Stimulated activated CD8-positive, alpha-beta memory T cell treated with anti-CD3 and anti-CD28 coated beads, Interleukin-12 subunit alpha, Interleukin-12 subunit beta, amount 100 ng/mL, for 4 hours (primary cell): ENCODE data around the gene SHISAL1.
"Not testable (repeated sequence)": the region's sequence is repeated elsewhere in the genome, so short reads cannot be mapped to it uniquely, and the experiment has no call there.

Source experiments
- DNase-seq: peaks from one replicate; pipeline ENCODE4 v3.0.0-alpha.2; 2020; ENCODE audit warnings: low read depth

SHISAL1 gene

GRCh38 chr22:44260216-44261035 is 52.3 kb downstream of the SHISAL1 start:
- DNase-seq, result no peak

DNA sequence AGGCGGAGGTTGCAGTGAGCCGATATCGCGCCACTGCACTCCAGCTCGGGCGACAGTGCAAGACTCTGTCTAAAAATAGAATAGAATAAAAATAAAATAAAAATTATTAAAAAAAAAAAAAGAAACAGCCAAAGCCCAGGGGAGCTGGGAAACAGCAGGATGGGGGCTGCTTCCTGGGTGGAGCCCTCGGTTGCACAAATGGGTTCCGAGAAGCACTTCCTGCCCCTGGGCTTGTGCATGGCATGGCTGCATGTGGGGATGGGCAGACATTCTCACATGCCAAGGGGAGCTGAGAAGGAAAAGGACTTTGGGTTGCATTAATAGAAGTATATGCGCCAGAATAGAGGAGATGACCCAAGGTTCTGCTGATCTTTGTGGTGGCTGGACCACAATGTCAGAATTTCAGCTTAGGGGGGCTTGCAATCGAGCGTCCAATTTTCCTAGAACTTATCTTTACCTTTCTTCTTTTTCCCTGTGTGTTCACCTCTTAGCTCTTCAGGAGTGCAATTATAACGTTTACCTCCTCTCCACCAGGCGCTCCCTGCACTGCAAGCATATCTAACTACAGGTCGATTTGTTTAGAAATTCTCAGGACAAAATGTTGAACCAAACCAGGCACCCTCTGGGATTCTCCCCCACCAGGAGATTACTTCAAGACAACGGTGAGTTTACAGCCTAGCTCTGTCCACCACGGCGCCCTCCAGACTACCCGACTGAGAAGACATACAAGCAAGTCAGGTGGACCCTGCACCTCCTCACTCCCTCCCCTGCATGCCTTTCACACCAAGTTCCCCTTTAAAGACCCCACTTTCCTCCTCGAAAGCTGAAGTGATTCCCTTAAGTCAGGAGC is 53.2 kb downstream of the SHISAL1 start:
- no peak for DNase-seq

DNA sequence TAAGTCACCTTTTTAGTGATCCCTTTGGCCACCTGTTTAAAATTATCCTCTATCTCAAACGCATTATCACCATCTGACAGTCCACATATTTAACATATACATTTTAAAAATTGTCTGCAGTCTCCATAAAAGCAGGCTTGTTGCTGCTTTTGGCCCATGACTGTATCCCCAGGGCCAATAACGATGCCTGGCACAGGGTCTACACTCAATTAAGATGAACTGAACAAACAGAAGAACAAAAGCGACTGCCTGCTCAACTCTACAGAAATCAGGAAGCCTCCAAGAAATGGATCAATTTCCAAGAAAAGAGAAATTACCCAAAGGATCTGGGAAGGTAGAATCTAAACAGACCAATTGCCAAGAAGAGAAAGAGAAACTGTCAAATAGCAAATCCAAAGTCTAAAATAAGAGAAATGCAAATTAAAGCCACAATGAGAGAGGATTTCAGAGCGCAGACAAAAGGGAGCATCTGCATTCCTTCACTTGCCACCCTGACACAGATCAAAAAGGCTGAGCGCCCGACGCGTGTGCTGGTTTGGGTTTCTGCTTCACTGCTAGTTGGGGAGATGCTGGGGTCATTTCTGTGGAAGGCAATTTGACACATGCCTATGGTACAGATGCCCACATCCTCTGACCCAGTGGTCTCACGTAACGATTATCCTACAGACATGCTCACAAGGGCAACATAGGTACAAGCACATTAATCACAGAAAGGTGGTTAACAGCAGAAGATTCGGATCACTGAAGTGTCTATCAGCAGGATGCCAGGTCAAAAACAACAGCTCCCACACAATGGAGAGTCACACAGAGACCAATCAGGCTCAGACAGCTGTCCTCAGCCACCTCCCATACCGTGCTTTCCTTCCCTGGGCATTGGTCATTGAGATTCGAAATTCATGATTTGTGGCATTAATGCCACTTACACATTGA is 55.9 kb downstream of the SHISAL1 start:
- DNase-seq, result no peak

DNA sequence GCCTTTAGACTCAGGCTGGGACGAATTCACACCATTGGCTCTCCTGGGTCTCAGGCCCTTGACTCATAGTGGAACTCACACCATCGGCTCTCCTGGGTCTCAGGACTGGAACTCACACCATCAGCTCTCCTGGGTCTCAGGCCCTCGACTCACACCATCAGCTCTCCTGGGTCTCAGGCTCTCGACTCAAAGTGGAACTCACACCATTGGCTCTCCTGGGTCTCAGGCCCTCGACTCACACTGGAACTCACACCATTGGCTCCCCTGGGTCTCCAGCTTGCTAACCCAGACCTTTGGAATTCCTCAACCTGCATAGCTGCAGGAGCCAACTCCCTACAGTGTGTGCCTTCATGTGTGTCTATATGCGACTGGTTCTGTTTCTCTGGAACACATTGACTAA is 56.7 kb downstream of the SHISAL1 start:
- DNase-seq, result no peak

DNA sequence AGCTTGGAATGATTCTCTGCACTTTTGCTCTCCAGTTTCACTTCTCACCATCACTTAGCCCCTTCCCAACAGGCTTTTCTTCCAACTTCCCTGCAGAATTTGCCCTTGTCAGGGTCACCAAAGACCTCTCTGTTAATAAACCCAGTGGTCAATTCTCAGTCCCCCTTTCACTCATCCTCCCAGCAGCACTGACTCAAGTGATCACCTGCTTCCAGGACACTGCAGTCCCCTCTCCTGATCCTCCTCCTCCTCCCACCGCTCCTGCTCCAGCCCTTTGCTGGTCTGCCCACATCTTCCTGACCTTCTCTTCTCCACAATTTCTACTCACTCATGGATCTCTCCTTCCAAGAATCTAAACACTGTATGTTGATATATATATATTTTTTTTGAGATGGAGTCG is 57.9 kb downstream of the SHISAL1 start:
- DNase-seq, result no peak

- DNase-seq, result no peak
These were observed 63.2 kb downstream of the SHISAL1 start for GRCh38 chr22:44249376-44250147.

- no peak for DNase-seq
These were observed 63.8 kb downstream of the SHISAL1 start for GRCh38 chr22:44248926-44249325.

- DNase-seq, result no peak
These were observed 64.5 kb downstream of the SHISAL1 start for GRCh38 chr22:44247923-44248892.

- no peak for DNase-seq
These were observed 65.4 kb downstream of the SHISAL1 start for GRCh38 chr22:44247346-44247745.

DNA sequence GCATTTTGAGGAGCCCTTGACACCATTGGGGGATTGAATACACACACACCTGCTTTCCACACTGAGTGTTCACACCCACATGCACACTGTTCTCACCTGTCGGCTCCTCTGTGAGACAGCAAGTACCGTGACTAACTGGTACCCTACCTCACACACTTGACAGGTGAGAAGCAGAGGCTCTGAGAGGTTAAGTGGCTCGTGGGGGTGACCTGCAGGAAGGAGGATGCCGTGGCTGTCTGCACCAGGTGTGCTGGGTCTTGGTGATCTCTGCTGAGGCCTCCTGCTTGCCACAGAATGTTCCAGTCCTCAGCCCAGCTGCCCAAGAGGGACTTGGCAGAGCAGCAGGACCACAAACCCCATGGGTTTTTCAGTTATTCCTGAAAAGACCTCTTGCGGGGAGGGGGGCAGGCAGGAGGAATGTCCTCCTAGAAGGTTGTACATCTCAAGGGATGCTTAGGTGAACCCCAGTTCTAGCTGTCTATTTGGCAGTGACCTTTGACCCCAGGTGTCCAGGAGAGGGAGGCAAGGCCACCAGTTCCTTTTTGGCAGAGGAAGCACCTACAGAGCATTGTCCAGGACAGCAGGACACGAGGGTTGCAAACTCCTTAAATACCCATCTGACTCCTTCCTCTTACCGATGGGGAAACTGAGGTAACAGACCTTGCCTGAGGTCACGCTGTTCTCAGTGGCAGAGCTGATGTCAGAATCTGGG is 66.0 kb downstream of the SHISAL1 start:
- DNase-seq, result no peak

DNA sequence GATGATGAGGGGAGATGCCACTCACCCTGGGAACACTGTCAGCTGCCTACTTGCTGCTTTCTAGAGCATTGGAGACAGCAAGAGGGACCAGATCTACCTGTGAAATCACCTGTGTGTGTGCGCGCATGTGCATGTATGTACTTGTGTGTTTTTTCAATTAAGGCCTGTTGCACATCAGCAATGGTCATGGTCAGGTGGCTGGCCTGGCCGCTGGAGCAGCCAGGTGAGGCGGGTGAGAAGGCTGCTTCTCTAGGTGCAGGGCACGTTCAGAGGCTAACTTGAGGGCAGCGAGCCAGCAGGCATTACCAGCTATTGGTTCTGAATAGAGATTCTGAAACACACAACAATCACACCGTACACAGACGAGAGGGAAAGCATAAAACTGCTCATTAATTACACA is 66.9 kb downstream of the SHISAL1 start:
- no peak for DNase-seq

DNA sequence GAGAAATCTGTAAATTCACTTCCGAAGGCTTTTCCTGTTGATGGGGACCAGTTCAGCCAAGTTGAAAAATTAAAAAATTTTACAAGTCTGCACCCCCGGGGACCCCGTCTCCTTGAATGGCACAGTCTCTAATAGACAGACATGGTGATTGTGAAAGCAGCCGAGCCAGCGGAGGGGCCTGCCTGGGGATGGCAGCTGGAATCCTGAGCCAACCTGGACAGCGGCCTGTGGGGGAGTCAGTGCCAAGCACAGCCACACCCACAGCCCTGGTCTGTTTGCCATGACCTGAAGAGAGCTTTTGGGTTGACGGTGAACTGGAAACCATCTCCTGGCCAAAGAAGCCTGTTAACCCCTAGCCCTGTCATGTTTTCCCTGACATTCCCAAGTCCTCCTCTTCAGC is 67.3 kb downstream of the SHISAL1 start:
- no peak for DNase-seq

DNA sequence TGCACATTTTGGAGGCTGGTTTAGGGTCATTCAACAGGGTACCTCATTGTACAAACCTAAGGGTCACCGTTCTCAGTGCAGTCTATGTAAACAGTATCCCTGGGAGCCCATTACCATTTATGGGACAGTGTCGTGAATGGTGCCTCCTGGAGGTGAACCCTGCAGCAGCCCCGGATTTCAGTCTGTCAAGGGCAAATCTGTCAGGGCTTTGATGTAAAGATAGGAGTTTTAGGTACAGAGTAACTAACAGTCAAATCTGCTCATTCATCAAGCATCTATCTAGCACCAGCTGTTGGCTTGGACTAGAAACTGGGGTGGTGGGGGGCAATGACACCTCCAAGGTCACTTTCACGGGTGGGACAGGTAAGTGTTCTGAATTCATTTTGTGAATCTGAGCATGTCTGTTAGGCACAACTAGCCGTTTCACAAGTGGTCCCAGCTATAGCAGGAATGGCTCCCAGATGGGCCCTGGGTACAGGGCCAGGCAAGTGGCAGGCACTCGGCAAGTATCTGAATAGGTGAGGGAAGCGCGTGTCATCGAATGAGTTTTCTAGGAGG is 68.4 kb downstream of the SHISAL1 start:
- no peak for DNase-seq

DNA sequence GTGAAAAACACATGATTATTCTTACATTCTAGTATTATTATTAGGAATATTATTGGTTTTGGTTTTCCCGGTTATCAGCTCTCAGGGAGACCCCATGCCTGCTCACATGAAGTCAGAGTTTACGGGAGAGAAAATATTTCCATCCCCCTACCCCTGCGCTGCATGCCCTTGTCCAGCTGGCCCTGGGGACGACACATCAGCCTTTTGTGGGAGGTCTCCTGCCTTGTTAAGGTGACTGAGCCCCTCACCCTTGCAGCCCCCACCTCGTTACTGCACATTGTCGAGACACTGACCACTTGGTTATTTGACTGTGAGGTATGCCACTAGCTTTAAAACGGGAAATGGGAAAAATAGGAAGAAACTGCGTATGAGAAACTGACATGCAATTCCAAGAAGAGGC is 69.0 kb downstream of the SHISAL1 start:
- no peak for DNase-seq

DNA sequence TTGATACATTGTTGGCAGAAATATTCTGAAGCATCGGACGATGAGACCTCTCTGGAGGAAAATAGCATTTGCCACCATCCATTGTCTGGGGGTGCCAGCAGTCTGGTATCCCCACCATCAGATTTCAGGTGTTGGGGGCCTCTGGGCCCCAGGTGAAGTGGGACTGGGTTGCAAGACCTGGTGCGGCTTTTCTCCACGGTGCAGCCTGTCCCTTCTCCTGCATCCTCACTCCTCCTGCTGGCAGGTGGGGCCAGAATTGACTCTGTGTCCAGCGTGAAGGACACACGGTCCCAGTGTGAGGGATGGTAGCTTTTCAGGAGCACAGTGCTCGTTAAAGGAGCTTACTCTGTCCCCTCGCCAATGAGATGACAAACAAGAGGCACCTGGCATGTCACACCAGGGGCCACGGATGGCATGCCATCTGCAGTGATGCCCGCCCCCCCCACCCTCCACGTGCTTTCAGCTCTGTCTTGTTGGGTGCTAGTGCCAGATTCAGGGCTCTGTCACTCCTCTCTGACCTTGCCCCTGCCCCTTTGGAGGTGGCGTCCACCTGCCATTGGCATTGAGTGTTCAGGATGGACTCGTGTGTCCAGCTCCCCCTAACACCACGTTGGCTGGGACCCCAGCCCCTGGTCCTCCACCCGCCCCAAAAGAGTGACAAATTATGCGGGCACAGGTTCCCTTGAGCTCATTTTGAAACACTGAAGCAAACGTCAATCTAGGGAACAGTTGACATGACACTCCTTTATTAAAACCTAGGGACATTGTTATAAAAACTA is 69.6 kb downstream of the SHISAL1 start:
- no peak for DNase-seq

- not testable (repeated sequence) for DNase-seq
These were observed 71.6 kb downstream of the SHISAL1 start for GRCh38 chr22:44241121-44241520.

GRCh38 chr22:44237290-44237689 is 75.5 kb downstream of the SHISAL1 start:
- no peak for DNase-seq

- not testable (repeated sequence) for DNase-seq
These were observed 78.4 kb downstream of the SHISAL1 start for GRCh38 chr22:44234372-44234771.
